OCI-LY3 (cell line): ENCODE results near the gene CCNE1.

Source experiments
- CTCF ChIP-seq: fragments of 200-600, 300-600 bp; sonication (generic); IDR thresholded peaks from 2 replicates; pipeline ENCODE4 v1.5.1; 2014; ENCODE audit warnings: antibody characterized with exemption, low read length, low read depth
- EZH2phosphoT487 ChIP-seq: fragments of 200-600 bp; shearing (Covaris generic); IDR thresholded peaks from 2 replicates; pipeline ENCODE4 v1.6.1; 2018; ENCODE audit warnings: antibody characterized with exemption, mixed run types, low read depth

- TF ChIP-seq EZH2phosphoT487 (no peak), CTCF (no peak)
These were observed 7.5 kb downstream of the CCNE1 start for GRCh38 chr19:29819300-29819699.
